ENCODE results near the gene CCSER1.
"Not testable (repeated sequence)": the region's sequence is repeated elsewhere in the genome, so short reads cannot be mapped to it uniquely, and the experiment has no call there.

Gene CCSER1

GRCh38 chr4:90299373-90299772, 172.2 kb downstream of the CCSER1 start:
- DNase-seq (ENCODE audit: low read depth), result no peak

GRCh38 chr4:90306810-90307209, 179.6 kb downstream of the CCSER1 start:
- DNase-seq (ENCODE audit: low read depth), result no peak

- DNase-seq (ENCODE audit: low read depth), result not testable (repeated sequence)
These were observed 189.9 kb downstream of the CCSER1 start for GRCh38 chr4:90317140-90317539.

DNA sequence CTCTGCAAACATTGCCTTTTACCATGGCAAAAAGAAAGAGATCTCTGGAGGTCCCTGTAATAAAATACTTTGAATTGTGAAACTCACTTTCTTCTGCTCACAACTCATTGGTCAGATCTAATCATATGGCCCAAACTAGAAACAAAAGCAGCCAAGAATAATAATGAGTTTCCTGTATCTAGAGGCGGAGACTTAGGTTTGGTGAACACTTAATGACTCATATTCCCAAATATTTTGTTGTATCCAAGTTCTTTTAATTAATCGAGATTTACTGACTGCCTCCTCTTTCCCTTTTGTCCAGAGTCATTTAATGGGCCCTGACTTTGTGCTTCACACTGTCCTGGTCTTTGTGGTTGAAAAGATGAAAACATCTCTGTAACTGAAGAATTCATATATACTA, 190.6 kb downstream of the CCSER1 start:
- DNase-seq (ENCODE audit: low read depth), result no peak

GRCh38 chr4:90318193-90318592, 191.0 kb downstream of the CCSER1 start:
- no peak for DNase-seq (ENCODE audit: low read depth)

DNA sequence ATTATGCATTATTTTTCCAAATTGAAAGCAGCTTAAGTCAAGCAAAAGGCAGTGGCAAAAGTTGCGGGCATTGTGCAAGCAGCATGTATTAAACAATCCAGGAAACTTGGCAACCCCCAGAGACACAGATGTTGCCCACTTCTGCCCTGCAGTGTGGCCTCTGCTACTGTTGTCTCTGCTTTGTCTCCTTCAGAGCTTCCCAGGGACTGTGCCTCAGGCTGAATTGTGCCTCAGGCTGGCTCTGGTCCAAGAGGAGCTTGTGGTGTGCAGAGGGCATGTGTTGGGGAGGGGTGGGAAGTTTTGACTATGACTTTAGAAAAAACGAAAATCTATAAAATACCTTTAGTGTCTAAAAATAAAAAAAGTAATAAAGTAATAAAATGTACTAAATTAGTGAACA, 201.4 kb downstream of the CCSER1 start:
- no peak for DNase-seq (ENCODE audit: low read depth)

DNA sequence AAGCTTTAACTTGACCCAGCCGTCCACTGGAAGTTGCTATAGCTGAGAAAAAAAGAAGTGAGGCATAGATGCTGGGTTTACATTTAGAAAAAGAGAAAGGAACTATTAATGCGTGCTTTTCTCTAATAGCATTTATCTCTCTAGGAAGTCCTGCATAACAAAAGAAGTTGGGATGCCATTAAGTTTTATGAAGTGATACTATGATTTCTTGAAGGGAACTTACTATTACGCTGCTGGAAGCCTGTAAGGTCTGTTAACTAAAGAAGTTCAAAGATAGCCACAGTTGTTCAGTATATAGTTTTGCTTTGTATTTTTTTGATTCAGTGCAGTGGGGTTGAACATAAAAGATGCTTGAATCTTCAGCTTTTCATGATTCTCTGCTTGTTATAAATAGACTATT, 203.4 kb downstream of the CCSER1 start:
- DNase-seq (ENCODE audit: low read depth), result no peak

DNA sequence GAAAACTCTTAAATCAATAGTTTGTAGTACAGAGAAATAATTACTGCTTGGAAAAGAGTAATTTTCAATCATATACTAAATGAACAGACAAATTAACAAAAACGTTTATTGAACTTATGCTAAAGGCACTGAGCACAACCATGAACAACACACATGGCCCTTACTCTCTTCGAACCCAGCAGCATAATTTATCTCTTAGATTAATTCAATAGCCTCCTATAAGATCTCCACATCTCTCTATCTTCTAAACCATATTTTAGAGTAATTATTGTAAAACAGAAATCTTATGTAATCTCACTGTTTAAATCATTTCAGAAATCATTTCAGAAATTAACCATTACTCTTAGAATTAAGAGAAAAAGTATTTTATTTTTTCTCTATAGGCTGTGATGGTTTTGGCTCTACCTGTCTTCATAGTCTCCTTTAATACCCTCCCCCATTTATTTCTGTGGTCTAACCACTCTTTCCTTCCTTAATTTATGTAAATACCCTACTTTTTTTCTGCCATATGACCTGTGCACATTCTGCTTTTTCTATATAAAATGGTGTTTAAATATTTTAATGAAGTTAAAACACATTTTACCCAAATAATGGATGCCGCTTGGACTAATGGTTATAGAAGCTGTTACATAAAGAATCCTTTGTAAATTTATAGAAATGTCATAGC, 218.5 kb downstream of the CCSER1 start:
- DNase-seq (ENCODE audit: low read depth), result no peak

GRCh38 chr4:90349636-90350035, 222.4 kb downstream of the CCSER1 start:
- no peak for DNase-seq (ENCODE audit: low read depth)

DNA sequence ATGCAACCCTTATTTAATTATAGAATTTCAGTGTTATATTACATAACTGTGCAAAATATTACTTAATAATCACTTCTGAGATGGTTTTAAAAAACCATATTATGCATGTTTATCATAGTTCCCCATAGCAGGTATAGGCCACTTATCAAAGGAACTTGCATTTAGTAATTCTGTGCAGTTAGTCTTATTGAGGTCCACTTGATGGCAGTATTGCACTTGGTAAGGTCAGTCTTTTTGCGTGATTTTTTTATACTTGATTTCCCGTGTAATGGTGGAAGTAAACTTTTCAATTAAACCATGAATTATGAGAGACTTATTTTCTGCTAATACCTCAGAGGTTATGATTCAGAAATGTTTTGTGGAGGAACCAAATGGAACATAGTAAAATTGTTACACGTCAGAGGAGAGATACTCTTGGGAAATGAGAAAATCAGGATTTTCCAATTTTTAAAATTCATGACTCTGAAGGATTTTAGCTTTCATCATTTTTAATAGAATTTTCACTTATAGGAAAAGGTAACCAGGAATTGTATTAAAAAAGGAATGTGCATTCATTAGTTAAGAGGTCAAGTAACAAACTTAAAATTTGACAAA, 230.0 kb downstream of the CCSER1 start:
- no peak for DNase-seq (ENCODE audit: low read depth)

DNA sequence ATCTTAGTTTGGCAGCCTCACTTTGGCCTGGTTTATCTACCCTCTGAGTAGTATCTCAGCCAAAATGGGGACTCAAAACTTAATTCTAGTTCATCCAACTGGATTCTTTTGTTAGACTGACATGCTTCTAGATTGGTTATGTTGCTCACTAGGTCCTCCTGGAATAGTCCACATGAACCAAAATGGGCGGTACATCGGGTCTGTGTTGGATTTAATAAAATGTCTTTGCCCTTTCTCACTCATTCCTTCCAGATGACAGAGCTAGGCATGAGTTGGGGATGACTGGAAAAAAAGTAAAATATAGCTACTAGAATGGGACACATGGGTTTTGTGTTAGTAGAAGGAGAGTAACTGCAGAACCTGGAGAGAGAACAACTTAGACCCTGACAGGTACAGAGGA, 247.9 kb downstream of the CCSER1 start:
- no peak for DNase-seq (ENCODE audit: low read depth)

DNA sequence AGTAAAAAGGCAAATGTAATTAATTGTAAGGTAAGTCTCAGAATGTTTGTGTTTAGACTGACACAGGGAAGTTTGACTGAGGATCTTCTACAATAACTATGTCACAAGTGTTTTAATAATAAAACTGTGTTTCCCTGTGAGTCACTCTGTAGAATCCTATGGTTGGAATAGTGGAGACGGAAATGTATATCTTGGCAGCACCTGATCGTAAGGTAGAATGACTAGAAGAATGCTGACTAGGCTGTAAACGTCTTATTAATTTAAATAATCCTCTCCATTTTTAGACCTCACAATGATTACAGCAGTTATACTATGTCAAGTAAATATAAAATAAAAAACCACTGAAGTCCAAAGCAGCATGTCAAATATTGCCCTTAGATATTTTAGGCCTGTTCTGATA, 266.0 kb downstream of the CCSER1 start:
- no peak for DNase-seq (ENCODE audit: low read depth)

GRCh38 chr4:90403781-90404180, 276.6 kb downstream of the CCSER1 start:
- no peak for DNase-seq (ENCODE audit: low read depth)

DNA sequence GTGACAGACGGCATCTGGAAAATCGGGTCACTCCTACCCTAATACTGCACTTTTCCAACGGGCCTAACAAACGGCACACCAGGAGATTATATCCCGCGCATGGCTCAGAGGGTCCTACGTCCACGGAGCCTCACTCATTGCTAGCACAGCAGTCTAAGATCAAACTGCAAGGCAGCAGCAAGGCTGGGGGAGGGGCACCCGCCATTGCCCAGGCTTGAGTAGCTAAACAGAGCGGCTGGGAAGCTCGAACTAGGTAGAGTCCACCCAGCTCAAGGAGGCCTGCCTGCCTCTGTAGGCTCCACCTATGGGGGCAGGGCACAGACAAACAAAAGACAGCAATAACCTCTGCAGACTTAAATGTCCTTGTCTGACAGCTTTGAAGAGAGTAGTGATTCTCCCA, 280.7 kb downstream of the CCSER1 start:
- not testable (repeated sequence) for DNase-seq (ENCODE audit: low read depth)

DNA sequence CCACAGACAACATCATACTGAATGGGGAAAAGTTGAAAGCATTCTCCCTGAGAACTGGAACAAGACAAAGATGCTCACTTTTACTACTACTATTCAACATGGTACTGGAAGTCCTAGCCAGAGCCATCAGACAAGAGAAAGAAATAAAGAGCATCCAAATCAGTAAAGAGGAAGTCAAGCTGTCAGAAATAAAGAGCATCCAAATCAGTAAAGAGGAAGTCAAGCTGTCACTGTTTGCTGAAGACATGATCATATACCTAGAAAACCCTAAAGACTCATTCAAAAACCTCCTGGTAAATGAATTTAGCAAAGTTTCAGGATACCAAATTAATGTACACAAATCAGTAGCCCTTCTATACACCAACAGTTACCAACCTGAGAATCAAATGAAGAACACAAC, 285.6 kb downstream of the CCSER1 start:
- DNase-seq (ENCODE audit: low read depth), result not testable (repeated sequence)

DNA sequence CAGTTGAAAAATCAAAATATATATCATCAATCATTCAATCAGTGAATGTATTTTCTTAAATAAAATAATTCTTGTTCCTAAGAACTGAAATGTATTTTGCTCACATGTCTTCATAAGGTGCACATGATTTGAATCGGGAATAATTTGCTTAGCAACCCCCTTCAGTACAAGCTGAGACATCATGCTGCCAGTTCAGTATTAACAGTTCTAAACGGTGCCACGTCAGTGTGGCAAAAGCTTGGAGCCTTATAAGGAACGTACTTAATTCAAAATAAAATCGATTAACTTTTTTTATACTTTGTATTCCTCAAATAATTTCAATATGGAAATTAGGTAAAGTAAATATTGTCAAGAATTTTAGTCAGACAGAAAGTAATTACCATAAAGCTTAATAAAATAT, 287.9 kb downstream of the CCSER1 start:
- DNase-seq (ENCODE audit: low read depth), result no peak

DNA sequence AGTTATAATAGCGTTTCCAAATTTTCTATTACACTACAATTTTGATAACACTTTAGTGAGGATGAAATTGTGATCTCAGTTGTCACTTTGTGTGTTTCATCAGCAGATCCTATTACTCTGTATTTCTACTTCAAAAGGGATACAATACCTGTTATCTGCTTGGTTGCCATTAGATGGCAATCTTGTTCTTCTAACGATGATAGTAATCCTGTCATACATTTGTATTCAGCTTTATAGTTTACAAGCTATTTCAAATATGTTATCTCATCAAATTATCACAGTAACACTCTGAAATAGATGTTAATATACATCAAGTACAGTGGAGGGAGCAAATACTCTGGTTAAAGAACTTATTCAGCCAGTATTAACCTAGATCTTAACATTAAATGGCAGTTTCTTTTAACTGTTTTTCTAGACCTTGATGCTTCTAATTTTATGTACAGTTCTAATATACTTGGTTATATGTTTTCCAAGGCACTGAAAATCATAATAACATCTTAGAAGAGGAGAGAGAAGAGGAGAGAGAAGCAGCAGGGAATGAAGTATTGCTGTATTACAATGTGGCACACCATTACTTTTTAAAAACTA, 292.0 kb downstream of the CCSER1 start:
- no peak for DNase-seq (ENCODE audit: low read depth)

GRCh38 chr4:90421161-90421560, 294.0 kb downstream of the CCSER1 start:
- DNase-seq (ENCODE audit: low read depth), result no peak

DNA sequence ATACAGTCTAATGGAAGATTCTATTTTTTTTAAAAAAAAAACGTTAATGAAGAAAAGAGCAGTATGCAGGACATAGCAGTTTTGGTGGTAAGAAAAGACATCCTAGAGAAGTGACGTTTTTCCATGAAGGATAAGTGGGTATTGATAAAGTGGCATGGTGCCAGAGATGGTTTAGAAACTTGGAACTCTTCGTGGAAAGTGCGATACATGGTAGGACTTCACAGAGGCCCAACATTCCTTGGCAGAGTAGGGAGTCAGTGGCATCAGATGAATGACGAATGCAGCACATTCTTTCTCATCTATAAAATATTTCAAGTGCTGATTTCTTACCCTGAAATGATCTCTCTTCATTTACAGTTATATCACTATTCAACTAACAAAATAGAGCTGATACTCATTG, 298.7 kb downstream of the CCSER1 start:
- no peak for DNase-seq (ENCODE audit: low read depth)

DNA sequence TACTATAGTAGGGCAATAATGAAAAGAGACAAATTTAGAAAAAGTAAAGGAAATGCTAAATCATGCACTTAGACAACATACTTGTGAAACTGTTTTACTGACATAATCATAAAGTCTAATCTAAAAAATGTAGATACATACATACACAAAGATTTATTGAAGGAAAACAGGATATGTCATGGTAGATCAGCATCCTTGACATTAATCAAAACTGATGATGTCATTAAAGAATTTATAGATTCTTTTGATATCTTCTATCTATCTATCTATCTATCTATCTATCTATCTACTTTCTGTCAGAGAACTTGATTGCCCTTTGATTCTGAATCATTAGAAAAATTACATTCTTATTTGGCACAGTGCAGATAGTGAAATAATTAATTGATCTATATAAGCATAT, 311.3 kb downstream of the CCSER1 start:
- DNase-seq (ENCODE audit: low read depth), result no peak

GRCh38 chr4:90441770-90442169, 314.6 kb downstream of the CCSER1 start:
- no peak for DNase-seq (ENCODE audit: low read depth)

DNA sequence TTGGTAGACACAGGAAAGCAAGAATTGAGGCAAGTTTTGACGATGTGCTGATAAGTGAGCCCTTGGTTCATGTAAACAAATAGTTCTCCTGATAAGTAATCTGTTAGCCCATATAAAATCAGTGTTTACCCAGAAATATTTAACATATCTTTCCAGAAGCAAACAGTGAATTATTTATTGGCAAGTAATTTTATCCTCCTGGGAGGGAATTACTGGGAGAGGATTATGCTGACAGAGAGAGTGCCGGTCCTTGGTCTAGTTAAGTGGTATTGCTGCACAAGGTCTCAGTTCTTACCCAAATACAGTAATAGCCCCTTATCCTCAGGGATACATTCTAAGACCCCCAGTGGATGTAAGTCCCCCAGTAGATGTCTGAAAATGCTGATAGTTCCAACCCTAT, 315.4 kb downstream of the CCSER1 start:
- no peak for DNase-seq (ENCODE audit: low read depth)

GRCh38 chr4:90443231-90443630, 316.0 kb downstream of the CCSER1 start:
- no peak for DNase-seq (ENCODE audit: low read depth)

DNA sequence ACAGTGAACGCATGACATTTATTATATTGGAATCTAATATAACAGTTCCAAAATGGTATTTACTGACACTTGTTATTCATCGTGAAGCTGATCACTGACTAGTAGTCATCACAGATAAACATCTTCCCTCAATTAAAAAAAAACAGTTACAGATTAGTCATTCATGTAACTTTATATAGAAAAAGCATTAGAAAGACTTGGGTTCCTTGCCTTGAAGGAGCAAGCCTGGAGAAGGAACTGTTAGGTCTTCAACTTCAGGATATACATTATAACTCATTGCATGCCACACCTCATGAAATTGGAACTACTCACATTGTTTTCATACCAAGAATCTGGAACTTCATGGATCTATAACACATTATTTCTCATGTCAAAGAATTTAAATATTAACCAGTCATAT, 317.7 kb downstream of the CCSER1 start:
- no peak for DNase-seq (ENCODE audit: low read depth)
